NT2/D1 (cell line): ENCODE data around the gene PIGK.

Experiments
- YY1 ChIP-seq: IDR thresholded peaks from 2 replicates; pipeline ENCODE4 v1.6.1; 2011; ENCODE audit not compliant: insufficient read length, insufficient read depth
- ZNF274 ChIP-seq: IDR thresholded peaks from 2 replicates; pipeline ENCODE4 v1.6.1; 2011; ENCODE audit warnings: mild to moderate bottlenecking, low read depth, low read length

- TF ChIP-seq ZNF274 (no peak), YY1 (no peak)
These were observed 19.2 kb upstream of the PIGK start for GRCh38 chr1:77238462-77238861.
